Fibroblast of skin of abdomen (primary cell): Measurements from ENCODE around the gene CNTRL.

Experiments used
- DNase-seq: peaks from one replicate; pipeline ENCODE4 v3.0.0-alpha.2; 2013

Gene CNTRL

DNA sequence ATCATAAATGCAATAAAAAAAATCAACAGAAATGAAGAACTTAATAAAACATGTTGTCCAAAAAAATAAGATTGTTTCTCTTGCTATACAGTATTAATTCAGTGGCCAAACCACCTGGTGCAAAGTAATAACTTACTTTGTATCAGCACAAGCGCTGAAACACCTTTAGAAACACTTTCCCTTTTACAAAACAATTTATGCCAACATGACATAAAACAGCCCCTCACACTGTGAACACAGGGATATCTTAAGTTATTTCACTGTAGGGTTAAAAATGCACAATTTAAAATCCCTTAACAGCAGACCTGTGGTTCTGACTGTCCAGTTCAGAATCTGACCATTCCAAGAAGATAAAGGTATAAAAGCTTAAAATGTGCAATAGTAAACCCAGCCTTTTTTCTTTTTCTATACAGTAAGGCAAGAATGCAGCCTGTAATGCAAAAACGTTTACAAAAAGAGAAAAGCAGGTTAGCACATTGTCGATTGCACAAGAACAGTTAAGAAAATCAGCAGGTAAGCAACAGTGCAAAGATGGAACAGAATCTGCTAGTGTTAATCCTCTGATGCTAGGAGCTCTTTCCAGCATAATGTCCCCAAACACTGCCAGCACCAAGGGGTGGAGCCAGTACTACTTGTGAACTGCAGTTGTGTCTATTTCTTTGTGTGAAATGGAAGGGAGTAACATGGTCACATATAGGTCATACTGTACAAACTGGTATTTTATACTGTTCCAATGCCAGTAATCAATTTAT lies 105.4 kb downstream of the CNTRL start:
- DNase-seq, result no peak

DNA sequence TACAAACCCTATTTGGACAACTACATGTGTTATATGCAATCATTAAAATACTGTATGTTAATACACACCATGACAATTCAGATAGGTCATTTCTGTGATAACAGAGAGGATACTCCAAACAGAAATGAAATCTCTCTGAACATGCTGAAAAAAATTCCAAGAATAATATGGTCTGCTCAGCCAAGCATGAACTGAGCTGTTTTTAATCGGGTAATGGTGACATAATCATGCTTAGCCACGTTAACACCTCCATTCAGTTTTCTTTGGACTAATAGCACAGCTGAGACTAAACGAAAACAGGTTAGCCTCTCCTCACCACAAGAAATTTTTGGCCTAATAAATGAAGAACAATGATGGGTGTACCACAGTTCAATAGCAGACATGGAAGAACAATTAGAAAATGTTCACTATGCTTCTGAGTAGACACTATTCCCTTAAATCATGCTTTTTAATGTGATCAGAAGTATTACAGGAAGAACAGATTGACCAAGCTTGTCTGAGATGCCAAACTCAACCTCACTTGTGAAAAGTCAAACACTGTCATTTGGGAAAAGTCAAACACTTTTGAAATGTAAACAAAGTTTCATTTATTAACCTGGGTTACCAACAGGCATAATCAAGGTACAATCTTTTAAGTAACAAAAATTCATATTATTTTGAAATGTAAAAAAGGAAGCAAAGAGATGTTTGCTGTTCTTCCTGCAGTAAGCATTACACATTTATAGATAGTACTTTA lies 107.5 kb downstream of the CNTRL start:
- DNase-seq, result no peak

- peak; percentile 4 for DNase-seq
These were observed 108.2 kb downstream of the CNTRL start for GRCh38 chr9:121182989-121183388.

DNA sequence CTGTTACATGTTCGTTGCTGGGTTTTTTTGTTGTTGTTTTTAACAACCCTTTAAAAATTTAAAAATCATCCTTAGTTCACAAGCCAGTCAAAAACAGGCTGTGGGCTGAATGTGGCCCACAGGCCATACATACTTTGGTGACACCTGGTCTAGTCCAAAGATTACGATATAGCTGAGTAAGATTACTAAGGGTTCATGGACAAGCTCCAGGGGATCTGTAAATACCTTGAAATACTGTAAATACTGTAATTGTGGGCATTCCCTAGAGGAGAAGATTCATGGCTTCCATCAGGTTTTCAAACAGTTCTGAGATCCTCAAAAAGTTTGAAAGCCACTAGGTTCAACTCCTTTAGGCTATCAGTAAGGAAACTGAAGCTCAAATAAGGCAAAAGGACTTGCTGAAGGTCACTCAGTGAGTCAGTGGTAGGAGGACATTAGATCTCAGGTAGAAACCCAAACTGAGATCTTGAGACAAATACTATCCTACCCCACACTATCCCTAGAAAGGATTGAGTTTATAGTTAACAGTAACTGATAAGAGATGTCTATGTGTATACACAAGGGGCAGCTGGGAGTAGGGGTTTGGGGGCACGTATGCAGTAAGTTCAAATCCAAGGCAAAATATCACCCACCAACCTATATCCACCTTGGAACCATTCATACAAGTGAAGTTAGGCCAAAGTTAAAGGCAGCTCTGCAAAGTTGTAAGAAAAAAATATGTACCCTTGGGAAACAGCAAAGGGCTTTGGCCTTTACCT lies 109.1 kb downstream of the CNTRL start:
- peak; percentile 8 for DNase-seq

DNA sequence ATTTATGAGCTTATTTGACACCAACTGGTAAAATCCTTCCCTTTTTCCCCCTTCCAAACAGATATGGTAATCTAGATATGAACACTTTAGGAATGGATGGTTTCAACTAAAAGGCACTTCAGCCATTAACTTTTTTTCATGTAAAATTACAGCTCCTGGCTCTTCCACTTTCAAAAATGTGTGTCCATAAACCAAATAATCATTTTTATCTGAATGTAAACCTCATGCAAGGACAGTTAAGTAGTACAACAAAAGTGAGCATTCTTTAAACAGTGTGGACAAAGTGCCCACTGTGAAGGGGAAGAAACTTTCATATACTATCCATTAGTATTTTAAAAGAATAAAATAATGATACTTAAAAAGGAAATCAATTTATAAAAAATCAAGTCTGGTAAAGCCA lies 109.7 kb downstream of the CNTRL start:
- no peak for DNase-seq

DNA sequence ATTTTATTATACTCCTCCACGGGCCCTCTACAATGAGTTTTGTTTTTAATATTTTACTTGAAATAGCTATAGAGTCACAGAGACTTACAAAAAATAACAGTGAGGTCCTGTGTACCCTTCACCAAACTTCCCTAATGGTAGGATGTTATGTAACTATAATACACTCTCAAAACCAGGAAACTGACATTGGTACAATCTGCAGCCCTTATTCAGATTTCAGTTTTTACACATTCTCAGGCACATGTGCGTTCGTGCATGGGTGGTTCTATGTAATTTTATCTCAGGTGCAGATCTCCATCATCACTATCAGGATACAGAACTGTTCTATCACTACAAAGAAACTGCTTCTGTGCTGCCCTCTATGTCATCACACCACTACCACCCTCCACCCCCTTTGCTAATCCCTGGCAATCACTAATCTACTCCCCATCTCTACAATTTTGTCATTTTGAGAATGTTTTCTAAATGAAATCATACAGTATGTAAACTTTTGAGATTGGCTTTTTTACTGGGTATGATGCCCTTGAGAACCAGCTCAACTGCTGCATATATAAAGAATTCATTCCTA lies 110.5 kb downstream of the CNTRL start:
- DNase-seq, result no peak

- DNase-seq, result no peak
These were observed 111.1 kb downstream of the CNTRL start for GRCh38 chr9:121185774-121186403.

- peak; percentile 20 for DNase-seq
These were observed 113.0 kb downstream of the CNTRL start for GRCh38 chr9:121187636-121188305.

DNA sequence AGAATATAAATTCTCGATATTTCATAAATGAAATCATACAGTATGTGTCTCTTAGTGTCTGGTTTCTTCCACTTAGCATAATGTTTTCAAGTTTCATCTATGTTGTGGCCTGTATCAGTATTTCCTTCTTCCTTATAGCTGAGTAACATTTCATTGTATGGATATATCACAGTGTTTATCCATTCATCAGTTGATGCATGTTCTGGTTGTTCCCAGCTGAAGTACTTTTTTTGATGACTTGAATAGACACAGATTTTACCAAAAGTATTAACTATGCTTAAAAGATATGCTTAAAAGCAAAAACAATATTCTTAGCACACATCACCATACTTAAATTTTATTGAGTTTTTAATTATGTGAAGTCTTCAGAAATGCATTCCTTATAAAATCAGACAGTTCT lies 114.3 kb downstream of the CNTRL start:
- no peak for DNase-seq

- no peak for DNase-seq
These were observed 114.9 kb downstream of the CNTRL start for GRCh38 chr9:121189660-121190059.

DNA sequence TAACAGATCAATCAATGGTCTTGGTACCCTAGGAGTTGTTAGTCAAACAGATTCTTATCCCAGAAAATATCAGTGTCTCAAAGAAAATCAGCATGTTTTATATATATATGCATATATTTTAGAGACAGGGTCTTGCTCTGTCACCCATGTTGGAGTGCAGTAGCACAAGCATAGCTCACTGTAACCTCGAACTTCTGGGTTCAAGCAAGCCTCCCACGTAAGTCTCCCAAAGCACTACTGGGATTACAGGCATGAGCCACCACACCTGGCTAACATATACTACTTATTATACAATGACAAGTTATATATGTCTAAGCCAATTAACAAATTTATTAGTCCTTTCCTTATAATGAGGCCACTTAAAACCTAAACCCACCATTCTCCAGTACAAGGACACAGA lies 116.5 kb downstream of the CNTRL start:
- no peak for DNase-seq

DNA sequence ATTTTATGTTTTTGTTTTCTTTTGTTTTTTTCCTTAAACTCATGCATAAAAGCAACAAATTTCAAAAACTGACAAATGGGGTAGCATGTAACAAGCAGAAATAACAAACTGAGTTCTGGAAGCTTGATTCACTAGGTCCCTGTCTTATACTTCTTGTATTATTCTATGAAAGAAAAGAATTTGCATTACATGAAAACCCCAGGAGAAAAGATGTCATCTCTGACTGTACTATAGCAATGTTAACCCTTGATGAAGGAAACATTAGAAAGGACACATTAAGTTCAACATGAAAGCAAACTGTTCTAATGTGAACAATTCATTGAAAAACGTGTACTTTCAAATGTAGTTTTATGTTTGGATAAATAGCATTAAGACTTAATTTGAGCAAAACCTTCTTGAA lies 117.8 kb downstream of the CNTRL start:
- no peak for DNase-seq

- no peak for DNase-seq
These were observed 118.3 kb downstream of the CNTRL start for GRCh38 chr9:121192959-121193640.

DNA sequence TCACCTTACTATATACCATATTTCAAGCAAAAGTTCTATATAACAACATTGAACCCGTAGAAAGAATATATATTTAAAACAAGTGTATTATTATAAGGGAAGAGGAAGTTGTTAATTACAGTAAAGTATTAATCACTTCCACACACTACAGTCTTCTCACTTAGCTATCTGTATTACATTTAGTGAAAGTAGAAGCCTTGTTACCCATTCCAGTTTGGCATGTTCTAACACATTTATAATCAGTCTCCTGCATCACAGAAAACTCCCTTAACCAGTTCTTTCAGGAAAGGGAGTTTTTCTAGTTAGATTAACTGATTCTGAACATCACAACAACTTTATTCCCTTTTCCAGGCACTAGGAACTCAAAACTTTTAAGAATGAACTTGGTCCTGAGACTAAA lies 120.0 kb downstream of the CNTRL start:
- no peak for DNase-seq

DNA sequence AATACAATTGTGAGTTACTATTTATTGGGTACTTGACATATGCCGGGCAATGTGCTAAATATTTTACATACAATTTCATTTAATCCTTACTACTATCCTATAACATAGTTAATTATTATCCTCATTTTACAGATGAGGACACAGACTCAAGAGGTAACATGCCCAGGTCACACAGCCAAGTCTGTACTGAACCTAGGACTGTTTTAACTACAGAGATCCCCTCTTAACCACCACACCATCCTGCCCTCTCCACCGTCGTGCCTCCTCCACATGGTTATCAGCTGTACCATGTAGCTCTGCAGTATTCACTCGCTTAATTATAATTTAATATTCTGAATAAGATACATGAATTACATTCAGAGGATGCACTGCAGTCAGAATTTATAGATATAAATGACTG lies 121.6 kb downstream of the CNTRL start:
- DNase-seq, result no peak

GRCh38 chr9:121197132-121197531 lies 122.4 kb downstream of the CNTRL start:
- no peak for DNase-seq

DNA sequence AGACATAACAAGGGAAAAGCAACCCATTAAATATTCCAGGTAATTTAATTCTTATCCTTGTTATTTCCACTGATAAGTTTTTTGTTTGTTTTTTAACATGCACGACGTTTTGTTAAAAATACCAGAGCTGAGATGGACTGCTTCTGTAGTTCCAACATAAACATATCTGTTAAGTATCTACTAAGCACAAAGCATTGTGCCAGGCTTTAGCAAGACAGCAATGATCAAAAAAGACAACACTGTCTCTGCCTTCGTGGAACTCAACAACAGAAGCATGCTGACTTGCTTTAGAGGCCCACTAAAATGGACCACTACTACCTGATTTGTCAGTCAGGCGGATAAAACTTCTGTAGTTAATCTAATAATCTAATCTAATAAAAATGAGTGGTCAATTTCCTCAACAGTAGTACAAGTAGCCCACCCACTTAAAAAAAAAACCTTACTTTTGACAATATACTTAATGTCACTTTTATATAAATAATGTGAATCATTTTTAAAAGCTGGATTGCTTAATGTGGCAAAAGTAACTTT lies 123.8 kb downstream of the CNTRL start:
- no peak for DNase-seq

DNA sequence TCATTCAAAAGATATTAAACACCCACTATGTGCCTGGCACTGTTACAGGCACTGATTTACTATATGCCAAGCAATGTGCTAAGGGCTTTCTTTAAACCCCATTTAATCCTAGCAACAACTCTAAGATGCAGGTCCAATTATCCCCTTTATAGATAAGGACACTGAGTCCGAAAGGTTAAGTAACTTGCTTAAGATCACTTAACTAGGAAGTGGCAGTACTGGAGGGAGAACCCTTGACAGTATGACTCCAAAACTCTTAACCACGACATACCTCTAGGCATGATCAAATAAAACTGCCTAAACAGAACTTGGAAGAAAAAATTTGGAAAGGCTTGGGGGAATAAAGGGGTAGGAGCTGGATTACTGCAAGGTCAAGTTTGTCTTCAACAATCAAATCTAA lies 125.2 kb downstream of the CNTRL start:
- DNase-seq, result no peak

DNA sequence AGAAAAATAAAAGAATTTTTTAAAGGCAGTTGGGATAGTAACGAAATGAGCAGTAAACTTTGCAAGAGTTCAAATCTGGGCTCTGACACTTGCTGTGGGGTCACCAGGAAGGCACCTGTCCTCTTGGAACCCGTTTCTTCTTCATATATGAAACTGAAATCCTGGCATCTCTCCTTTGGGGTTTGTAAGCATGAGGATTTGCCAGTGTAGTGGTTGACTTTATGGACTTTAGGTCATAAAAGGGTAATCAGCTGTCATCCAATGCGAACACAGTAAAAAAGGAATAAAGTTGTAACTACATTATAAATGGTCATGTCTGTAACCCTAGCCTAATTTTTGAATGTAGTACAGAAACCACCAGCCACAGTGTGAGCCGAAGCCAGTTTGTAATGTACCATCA lies 125.6 kb downstream of the CNTRL start:
- no peak for DNase-seq

GRCh38 chr9:121201045-121201737 lies 126.4 kb downstream of the CNTRL start:
- DNase-seq, result no peak
